GM21737 (cell line): ENCODE measurements around the gene ARID5B.
"Not testable (repeated sequence)": the region's sequence is repeated elsewhere in the genome, so short reads cannot be mapped to it uniquely, and the experiment has no call there.

Source experiments
- ATAC-seq: cut with Tn5 transposase; IDR thresholded peaks from one replicate; pipeline ENCODE4 v1.9.1; 2021; ENCODE audit warnings: mild to moderate bottlenecking, moderate library complexity; ENCODE audit not compliant: unreplicated experiment

Gene ARID5B

GRCh38 chr10:61900829-61901792 is at the start of gene ARID5B:
TSS of gene ARID5B (plus strand) at chr10:61901699. CDS start at chr10:61901710, 11 bp downstream.
- ATAC-seq, result no peak

GRCh38 chr10:61852261-61852660 is 49.2 kb upstream of the ARID5B start:
- ATAC-seq, result no peak

GRCh38 chr10:61855771-61856170 is 45.7 kb upstream of the ARID5B start:
- no peak for ATAC-seq

GRCh38 chr10:61857746-61858145 is 43.8 kb upstream of the ARID5B start:
- ATAC-seq, result no peak

- no peak for ATAC-seq
These were observed 41.7 kb upstream of the ARID5B start for GRCh38 chr10:61859786-61860185.

- ATAC-seq, result no peak
These were observed 40.3 kb upstream of the ARID5B start for GRCh38 chr10:61860964-61861758.

- ATAC-seq, result no peak
These were observed 37.5 kb upstream of the ARID5B start for GRCh38 chr10:61863981-61864380.

GRCh38 chr10:61866700-61867368 is 34.7 kb upstream of the ARID5B start:
- no peak for ATAC-seq

- ATAC-seq, result not testable (repeated sequence)
These were observed 34.1 kb upstream of the ARID5B start for GRCh38 chr10:61867374-61867773.

GRCh38 chr10:61867817-61868216 is 33.7 kb upstream of the ARID5B start:
- not testable (repeated sequence) for ATAC-seq

GRCh38 chr10:61869041-61869675 is 32.3 kb upstream of the ARID5B start:
- ATAC-seq, result no peak

- no peak for ATAC-seq
These were observed 31.5 kb upstream of the ARID5B start for GRCh38 chr10:61869774-61870525.

- ATAC-seq, result no peak
These were observed 31.0 kb upstream of the ARID5B start for GRCh38 chr10:61870526-61870895.

GRCh38 chr10:61871487-61871886 is 30.0 kb upstream of the ARID5B start:
- ATAC-seq, result no peak

- ATAC-seq, result no peak
These were observed 23.4 kb upstream of the ARID5B start for GRCh38 chr10:61877887-61878739.

- ATAC-seq, result no peak
These were observed 22.8 kb upstream of the ARID5B start for GRCh38 chr10:61878740-61879068.

GRCh38 chr10:61882621-61883370 is 18.7 kb upstream of the ARID5B start:
- ATAC-seq, result no peak

GRCh38 chr10:61883371-61884025 is 18.0 kb upstream of the ARID5B start:
- no peak for ATAC-seq
